Ectodermal cell (in vitro differentiated cells): ENCODE measurements around the gene MT1M.
A peak's percentile ranks its signal among the peaks of the same experiment; 100 is the strongest.

Source experiments
- H3K27ac ChIP-seq: 2 replicates; pipeline ENCODE4 v1.7.0; 2013; ENCODE audit warnings: mild to moderate bottlenecking, low read depth, low read length; ENCODE audit not compliant: insufficient read depth, poor library complexity, severe bottlenecking
- H3K27me3 ChIP-seq: 2 replicates; pipeline ENCODE4 v1.7.0; 2013; ENCODE audit warnings: mild to moderate bottlenecking, low read length; ENCODE audit not compliant: insufficient read depth, control insufficient read depth, poor library complexity, severe bottlenecking
- H3K36me3 ChIP-seq: one replicate; pipeline ENCODE4 v1.7.0; 2013; ENCODE audit warnings: low read length; ENCODE audit not compliant: control insufficient read depth, insufficient read depth
- H3K4me1 ChIP-seq: one replicate; pipeline ENCODE4 v1.7.0; 2013; ENCODE audit warnings: low read length; ENCODE audit not compliant: control insufficient read depth, insufficient read depth
- H3K4me3 ChIP-seq: 2 replicates; pipeline ENCODE4 v1.7.0; 2013; ENCODE audit warnings: low read depth, low read length, control low read depth; ENCODE audit not compliant: insufficient read depth
- H3K9me3 ChIP-seq: 2 replicates; pipeline ENCODE4 v1.7.0; 2013; ENCODE audit warnings: mild to moderate bottlenecking, low read length, moderate library complexity; ENCODE audit not compliant: control insufficient read depth
- WGBS, 2 experiments: methylation state at CpG; one replicate each; pipeline ENCODE4 v1.1.7; 2013; ENCODE audit warnings: missing lambda C conversion rate in 2 of 2; 5-methylcytosine and 5-hydroxymethylcytosine counted together

MT1M gene

DNA sequence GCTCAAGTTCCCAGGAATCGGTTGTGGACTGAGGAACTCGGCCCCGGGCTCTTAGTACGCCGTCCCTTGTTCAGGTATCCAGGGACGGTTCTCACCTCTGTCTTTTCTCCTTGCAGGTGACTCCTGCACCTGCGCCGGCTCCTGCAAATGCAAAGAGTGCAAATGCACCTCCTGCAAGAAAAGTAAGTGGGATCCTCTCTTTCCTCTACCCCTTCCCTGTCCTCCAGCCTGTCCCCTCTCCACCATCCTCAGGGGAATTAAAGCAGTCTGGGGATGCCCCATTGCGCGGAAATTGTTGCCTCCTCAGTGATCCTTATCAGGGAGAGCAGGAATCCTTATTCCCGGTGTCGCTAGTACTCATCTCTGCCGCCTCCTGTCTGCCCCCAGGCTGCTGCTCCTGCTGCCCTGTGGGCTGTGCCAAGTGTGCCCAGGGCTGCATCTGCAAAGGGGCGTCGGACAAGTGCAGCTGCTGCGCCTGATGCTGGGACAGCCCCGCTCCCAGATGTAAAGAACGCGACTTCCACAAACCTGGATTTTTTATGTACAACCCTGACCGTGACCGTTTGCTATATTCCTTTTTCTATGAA, 23.5 kb upstream of the MT1M start:
- Histone ChIP-seq H3K27ac (no peak overlapping the region), H3K9me3 (no peaks in the 10 kb centered on the region), H3K27me3 (peaks cover 72% of the 10 kb centered on the region), H3K4me3 (peak overlapping the region; percentile 35), H3K36me3 (no peaks in the 10 kb centered on the region), H3K4me1 (peaks cover 23% of the 10 kb centered on the region)
- WGBS, 2 experiments, result 2 to 7% methylated on average over 19 to 21 of the region's 21 CpGs

DNA sequence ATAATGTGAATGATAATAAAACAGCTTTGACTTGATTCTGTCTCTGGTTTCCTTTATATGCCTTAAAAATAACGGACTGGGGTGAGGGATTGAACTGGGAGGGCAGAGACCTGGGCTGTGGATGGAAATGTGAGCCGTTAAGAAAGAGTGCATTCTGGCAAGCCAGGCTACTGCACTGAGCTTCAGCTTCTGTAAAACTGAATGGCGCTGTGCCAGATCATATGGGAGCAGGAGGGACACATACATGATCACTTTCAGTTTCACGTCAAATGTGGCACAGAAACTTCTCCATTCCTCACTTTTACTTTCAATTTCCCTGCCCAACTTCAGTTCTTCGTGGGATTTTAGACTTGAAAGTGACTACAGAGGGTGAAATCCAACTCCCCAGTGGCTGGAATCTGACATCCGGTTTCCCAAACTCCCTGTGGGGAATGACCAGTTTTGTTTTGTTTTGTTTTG, 23.0 kb upstream of the MT1M start:
- Histone ChIP-seq H3K4me1 (peaks cover 23% of the 10 kb centered on the region), H3K4me3 (no peak overlapping the region), H3K9me3 (no peaks in the 10 kb centered on the region), H3K27ac (no peak overlapping the region), H3K27me3 (peaks cover 75% of the 10 kb centered on the region), H3K36me3 (no peaks in the 10 kb centered on the region)
- 4 to 8% methylated on average over 6 of the region's 6 CpGs for WGBS, 2 experiments

DNA sequence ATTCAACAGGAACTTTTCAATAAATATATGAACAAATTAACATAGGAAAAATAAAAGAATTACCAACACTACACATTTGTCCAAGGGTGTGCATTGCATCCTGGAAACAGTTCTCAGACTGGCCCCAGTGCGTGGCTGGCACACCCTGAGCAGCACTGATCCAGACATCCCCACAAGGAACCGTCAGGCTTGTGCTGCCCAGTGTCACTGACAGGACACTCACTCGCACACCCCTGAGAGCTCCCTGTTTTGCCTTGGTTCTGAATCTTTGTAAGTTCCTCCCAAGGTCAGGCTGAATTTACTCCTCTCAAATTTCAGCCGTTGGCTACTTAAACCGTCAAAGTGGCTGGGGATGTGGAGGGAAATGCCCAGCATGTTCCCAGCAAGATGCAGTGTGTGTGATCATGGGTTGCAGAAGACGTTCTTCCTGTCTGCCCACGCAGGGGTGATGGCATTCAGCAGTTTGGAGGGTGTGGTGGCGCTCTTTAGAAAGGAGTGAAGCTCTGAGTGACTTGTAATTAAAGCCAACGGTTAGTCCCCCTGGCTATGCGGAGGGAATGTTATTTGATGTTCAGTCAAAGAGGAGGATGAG, 22.3 kb upstream of the MT1M start:
- peaks cover 23% of the 10 kb centered on the region for H3K4me1 ChIP-seq
- no peaks in the 10 kb centered on the region for H3K36me3 ChIP-seq
- no peak overlapping the region for H3K4me3 ChIP-seq
- no peak overlapping the region for H3K27ac ChIP-seq
- no peaks in the 10 kb centered on the region for H3K9me3 ChIP-seq
- 18 to 20% methylated on average over 10 of the region's 10 CpGs for WGBS, 2 experiments
- H3K27me3 ChIP-seq, result peaks cover 82% of the 10 kb centered on the region

DNA sequence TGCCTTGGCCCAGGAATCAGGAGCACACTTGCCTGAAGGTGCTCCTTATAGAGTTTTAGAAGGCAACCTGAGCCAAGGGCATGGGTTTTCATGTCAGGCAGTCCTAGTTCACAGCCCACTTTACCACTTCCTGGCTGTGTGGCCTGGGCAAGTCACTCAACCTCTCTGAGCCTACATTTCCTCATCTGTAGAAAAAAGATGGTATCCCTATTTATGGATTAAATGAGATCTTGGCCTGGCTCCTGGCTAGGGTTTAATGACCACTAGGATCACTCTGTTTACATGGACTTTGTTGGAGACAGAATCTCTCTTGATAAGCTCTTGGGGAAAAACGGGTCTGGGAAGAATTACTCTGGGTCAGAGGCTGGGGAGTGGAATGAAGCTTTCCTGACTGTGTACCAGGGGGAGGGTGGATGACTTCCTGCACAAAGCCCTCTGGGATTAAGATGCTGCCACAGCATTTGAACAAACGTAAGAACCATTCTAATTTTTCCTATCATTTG, 21.8 kb upstream of the MT1M start:
- H3K4me1 ChIP-seq, result peaks cover 23% of the 10 kb centered on the region
- peaks cover 83% of the 10 kb centered on the region for H3K27me3 ChIP-seq
- H3K4me3 ChIP-seq, result no peak overlapping the region
- no peaks in the 10 kb centered on the region for H3K36me3 ChIP-seq
- 85% methylated on average over 2 of the region's 2 CpGs for WGBS, 2 experiments
- H3K9me3 ChIP-seq, result no peaks in the 10 kb centered on the region
- H3K27ac ChIP-seq, result no peak overlapping the region

DNA sequence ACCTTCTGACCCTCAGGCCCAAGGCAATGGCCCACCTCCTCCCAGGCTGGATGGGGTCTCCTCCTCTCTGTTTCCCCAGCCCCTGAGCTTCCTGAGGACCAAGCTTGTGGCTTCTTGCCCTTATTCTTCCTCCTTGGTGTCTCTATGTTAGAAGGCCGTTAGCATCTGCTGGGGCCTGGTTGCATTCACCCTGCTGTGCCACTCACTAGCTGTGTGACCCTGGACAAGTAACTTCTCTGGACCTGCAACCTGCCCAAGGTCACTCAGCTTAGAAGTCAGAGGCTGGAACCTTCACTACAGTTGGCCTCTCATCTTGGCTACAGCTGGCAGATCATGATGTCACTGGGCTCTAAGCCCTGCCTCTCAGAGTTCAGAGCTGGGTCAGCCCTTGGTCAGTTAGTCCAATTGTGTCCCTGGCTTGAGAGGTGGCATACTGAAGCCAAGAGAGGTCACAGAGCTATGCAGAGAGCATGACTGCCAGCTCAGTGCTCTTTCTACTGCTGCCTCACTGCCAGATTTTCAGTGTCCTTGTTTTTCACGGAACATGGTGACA, 21.1 kb upstream of the MT1M start:
- peaks cover 88% of the 10 kb centered on the region for H3K27me3 ChIP-seq
- WGBS, 2 experiments, result 89 to 92% methylated on average over 2 of the region's 2 CpGs
- H3K4me1 ChIP-seq, result peaks cover 23% of the 10 kb centered on the region
- H3K9me3 ChIP-seq, result no peaks in the 10 kb centered on the region
- H3K36me3 ChIP-seq, result no peaks in the 10 kb centered on the region
- H3K27ac ChIP-seq, result no peak overlapping the region
- H3K4me3 ChIP-seq, result no peak overlapping the region

DNA sequence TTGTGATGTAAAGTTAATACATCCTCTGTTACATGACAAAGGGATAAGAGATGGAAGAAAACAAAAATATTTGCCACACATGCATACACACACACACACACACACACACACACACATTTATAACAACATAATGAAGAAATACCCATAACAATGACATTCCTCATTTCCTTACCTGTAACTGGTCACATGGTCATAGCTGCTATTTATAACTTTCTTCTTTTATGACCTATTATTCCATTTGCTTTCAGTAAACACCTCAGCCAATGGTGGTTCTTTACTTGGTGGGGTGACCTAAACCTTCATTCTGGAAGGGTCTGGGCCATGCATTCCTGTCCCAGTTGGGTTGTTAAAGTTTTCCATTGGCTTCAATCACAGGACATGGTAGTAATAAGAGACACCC, 18.8 kb upstream of the MT1M start:
- H3K9me3 ChIP-seq, result no peaks in the 10 kb centered on the region
- peaks cover 35% of the 10 kb centered on the region for H3K4me1 ChIP-seq
- H3K36me3 ChIP-seq, result no peaks in the 10 kb centered on the region
- H3K4me3 ChIP-seq, result no peak overlapping the region
- H3K27me3 ChIP-seq, result peaks cover 88% of the 10 kb centered on the region
- no peak overlapping the region for H3K27ac ChIP-seq

DNA sequence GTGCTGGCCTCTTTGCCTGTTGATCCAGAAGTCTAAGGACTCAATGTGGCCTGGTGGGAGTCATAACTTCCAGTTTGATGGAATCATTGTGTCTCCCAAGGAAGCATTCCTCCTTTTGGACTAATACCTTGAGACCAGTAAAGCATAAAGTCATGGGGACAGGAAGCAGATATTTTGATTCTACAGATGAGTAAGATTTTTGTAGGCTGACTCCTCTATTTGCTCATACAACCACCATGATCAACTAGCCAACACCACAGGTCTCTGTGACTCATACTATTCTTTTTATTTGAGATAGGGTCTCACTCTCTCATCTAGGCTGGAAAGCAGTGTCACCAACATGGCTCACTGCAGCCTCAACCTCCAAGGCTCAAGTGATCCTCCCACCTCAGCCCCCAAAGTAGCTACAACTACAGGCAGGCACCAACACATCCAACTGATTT, 17.9 kb upstream of the MT1M start:
- no peak overlapping the region for H3K27ac ChIP-seq
- peaks cover 88% of the 10 kb centered on the region for H3K27me3 ChIP-seq
- H3K4me1 ChIP-seq, result peaks cover 27% of the 10 kb centered on the region
- no peak overlapping the region for H3K4me3 ChIP-seq
- H3K36me3 ChIP-seq, result no peaks in the 10 kb centered on the region
- no peaks in the 10 kb centered on the region for H3K9me3 ChIP-seq

DNA sequence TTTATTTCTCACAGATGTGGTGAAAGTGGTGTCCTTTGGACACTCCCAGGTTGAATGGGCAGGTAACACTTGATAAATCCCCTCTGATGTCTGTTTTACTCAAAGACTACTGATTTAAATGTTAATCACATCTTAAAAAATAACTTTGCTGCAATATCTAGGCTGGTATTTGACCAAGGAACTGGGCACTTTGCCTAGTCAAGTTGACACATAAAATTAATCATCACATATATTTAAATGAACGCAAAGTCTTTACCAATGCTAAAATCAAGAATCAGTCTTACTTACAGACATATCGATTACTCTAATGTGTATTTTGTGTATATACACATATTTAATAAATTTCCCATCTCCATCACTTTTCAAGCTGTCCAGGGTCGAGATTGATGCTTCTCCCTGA, 17.1 kb upstream of the MT1M start:
- 84 to 100% methylated on average over 2 of the region's 3 CpGs for WGBS, 2 experiments
- Histone ChIP-seq H3K36me3 (no peaks in the 10 kb centered on the region), H3K27ac (no peak overlapping the region), H3K4me1 (peaks cover 19% of the 10 kb centered on the region), H3K9me3 (no peaks in the 10 kb centered on the region), H3K4me3 (no peak overlapping the region), H3K27me3 (peaks cover 87% of the 10 kb centered on the region)

DNA sequence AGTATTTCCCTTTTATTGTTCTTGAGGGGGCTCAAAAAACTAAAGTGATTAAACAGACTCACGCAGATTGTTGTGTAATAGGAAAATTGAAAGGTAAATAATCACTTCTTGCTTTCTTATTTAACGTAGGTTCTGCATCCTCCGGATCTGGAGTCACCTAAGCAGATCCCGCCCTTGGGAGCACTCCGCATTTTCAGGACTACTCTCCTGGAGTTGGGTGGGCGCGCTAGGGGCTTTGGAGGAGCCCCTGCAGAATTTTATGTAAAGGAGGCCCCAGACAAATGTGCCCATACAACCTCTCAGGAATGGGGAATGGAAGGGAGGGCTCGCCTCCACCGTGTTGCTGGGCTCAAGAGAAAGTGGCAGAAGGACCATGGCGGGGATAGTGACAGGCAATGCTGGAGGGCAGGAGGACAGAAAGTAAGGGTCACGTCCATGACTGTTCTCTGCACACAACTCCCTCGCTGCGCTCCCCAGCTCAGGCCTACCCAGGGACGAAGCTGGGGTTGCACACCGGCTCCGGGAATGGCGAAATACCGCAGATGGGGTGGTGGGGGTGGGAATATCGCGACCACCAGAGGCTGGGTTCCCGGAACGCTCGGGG, 15.7 kb upstream of the MT1M start:
- Histone ChIP-seq H3K4me1 (peaks cover 14% of the 10 kb centered on the region), H3K27ac (no peak overlapping the region), H3K4me3 (peak overlapping the region; percentile 23), H3K36me3 (no peaks in the 10 kb centered on the region), H3K27me3 (peaks cover 83% of the 10 kb centered on the region), H3K9me3 (no peaks in the 10 kb centered on the region)
- WGBS, 2 experiments, result 21 to 28% methylated on average over 23 of the region's 23 CpGs
